ENCODE results near the gene PLA1A. TPM values are rescaled to one million over a fixed set of nuclear protein-coding genes. Genes with fewer than 3 reads are reported as not detected.
"Not testable (repeated sequence)": the region's sequence is repeated elsewhere in the genome, so short reads cannot be mapped to it uniquely, and the experiment has no call there.

Gene PLA1A
- total and polyA plus RNA-seq, 2 donors (not counting 1 experiment from before 2014, with no cell fraction given): 0.27 to 0.28 TPM

DNA sequence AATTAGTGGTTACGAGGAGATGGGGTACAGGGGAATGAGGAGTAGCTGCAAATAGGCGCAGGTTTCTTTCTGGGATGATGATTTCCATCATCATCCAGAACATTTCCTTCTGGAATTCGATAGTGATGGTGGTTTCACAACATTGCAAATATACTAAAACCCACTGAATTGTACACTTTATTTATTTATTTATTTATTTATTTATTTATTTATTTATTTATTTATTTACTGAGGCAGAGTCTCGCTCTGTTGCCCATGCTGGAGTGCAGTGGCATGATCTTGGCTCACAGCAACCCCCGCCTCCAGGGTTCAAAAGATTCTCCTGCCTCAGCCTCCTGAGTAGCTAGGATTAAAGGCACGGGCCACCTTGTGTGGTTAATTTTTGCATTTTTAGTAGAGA, 44.8 kb upstream of the PLA1A start:
- not testable (repeated sequence) for H3K36me3 ChIP-seq (replicated peaks in 1 of 2; ENCODE audit: control extremely low read depth in 1 of 2, control insufficient read depth in 1 of 2, extremely low read depth in 1 of 2, insufficient read depth in 2 of 2, low read length in 1 of 2); H3K9ac ChIP-seq (ENCODE audit: low read length); H4K20me1 ChIP-seq (ENCODE audit: control insufficient read depth, insufficient read depth, low read length, poor library complexity, severe bottlenecking); H3K9me3 Mint-ChIP-seq (ENCODE audit: insufficient read depth); DNase-seq; H3K27me3 ChIP-seq (replicated peaks in 1 of 4; ENCODE audit: control extremely low read depth in 1 of 4, control insufficient read depth in 3 of 4, insufficient read depth in 4 of 4, low read length in 3 of 4); H3K4me3 ChIP-seq (ENCODE audit: control extremely low read depth in 1 of 5, extremely low read depth in 1 of 5, insufficient read depth in 1 of 5, low read depth in 2 of 5, low read length in 4 of 5); ATAC-seq (ENCODE audit: low read depth); H3K27ac ChIP-seq (ENCODE audit: low read length in 2 of 2); H3K27me3 Mint-ChIP-seq; H2AFZ ChIP-seq (ENCODE audit: insufficient read depth, low read depth, low read length, poor library complexity, severe bottlenecking); H3K9me3 ChIP-seq (ENCODE audit: control extremely low read depth in 1 of 3, control insufficient read depth in 2 of 3, insufficient read depth in 1 of 3, low read length in 2 of 3)
- Histone ChIP-seq H3K4me1 (ENCODE audit: control insufficient read depth in 2 of 2, insufficient read depth in 2 of 2, low read length in 2 of 2) (peaks cover 29 to 64% of the 10 kb centered on the region in 2 donors), H3K79me2 (ENCODE audit: control insufficient read depth, insufficient read depth, low read length) (peaks cover 30% of the 10 kb centered on the region), H3K4me2 (replicated peaks; ENCODE audit: low read depth, low read length, poor library complexity, severe bottlenecking) (peak overlapping the region; percentile 39)
- peak overlapping the region; percentile 60 for H3K27ac Mint-ChIP-seq
- POLR2A ChIA-PET: interaction anchor here (1.2 kb wide), 1 partner anchor 27 kb away, joined by 4 read pairs; the partner anchor contains the start of gene ADPRH
- H3K4me3 Mint-ChIP-seq: peak overlapping the region; percentile 29
- intact Hi-C loops (cut with micrococcal nuclease): loop anchor here (10.0 kb wide), 1 partner anchor 542 kb away; the partner anchor contains the start of gene GSK3B
- 100% methylated on average over 2 of the region's 6 CpGs for WGBS (ENCODE audit: insufficient coverage)
- H3K4me1 Mint-ChIP-seq: peaks cover 83% of the 10 kb centered on the region
- CTCF ChIA-PET: interaction anchor here (1.1 kb wide), 2 partner anchors 9 to 22 kb away, joined by 3 read pairs; no protein-coding TSS in a partner anchor

DNA sequence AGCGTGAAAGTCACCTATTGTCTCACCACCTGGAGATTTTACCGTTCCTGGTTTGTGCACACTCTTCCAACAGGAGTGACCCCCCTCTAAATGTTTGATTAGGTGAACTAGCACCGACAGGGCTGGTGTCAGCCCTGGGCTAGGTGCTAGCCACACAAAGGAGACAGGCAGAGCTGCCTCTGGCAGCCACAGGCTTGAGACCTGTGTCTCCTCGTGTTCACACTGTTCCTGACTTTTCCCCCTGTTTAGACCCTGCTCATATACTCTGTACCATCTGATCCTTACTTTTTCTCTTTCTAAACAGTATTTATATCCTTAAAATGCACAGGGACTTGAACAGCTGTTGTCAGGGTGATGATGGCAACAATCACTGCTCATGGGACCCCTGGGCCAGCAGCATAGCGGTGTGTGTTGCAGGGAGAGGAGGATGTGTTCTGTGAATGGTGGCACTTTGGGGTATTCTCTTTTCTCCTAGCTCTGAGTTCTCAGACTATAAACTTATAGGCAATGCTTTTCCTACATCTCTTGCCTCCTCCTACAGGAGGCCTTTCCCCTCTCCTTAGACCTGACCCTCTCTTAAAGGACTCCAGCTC, 43.8 kb upstream of the PLA1A start:
- Mint-ChIP-seq H3K4me3 (peak overlapping the region; percentile 72), H3K4me1 (peaks cover 87% of the 10 kb centered on the region), H3K9me3 (ENCODE audit: insufficient read depth) (no peaks in the 10 kb centered on the region), H3K27ac (peak overlapping the region; percentile 38), H3K27me3 (no peaks in the 10 kb centered on the region)
- Histone ChIP-seq H3K27ac (ENCODE audit: low read length in 2 of 2) (no peak overlapping the region), H3K4me3 (ENCODE audit: control extremely low read depth in 1 of 5, extremely low read depth in 1 of 5, insufficient read depth in 1 of 5, low read depth in 2 of 5, low read length in 4 of 5) (no peak overlapping the region), H3K36me3 (replicated peaks in 1 of 2; ENCODE audit: control extremely low read depth in 1 of 2, control insufficient read depth in 1 of 2, extremely low read depth in 1 of 2, insufficient read depth in 2 of 2, low read length in 1 of 2) (no peaks in the 10 kb centered on the region), H3K79me2 (ENCODE audit: control insufficient read depth, insufficient read depth, low read length) (peaks cover 39% of the 10 kb centered on the region), H3K4me1 (ENCODE audit: control insufficient read depth in 2 of 2, insufficient read depth in 2 of 2, low read length in 2 of 2) (peaks cover 31 to 68% of the 10 kb centered on the region in 2 donors), H3K4me2 (replicated peaks; ENCODE audit: low read depth, low read length, poor library complexity, severe bottlenecking) (peak overlapping the region; percentile 70), H3K9ac (ENCODE audit: low read length) (no peak overlapping the region), H2AFZ (ENCODE audit: insufficient read depth, low read depth, low read length, poor library complexity, severe bottlenecking) (no peak overlapping the region), H4K20me1 (ENCODE audit: control insufficient read depth, insufficient read depth, low read length, poor library complexity, severe bottlenecking) (no peaks in the 10 kb centered on the region), H3K27me3 (replicated peaks in 1 of 4; ENCODE audit: control extremely low read depth in 1 of 4, control insufficient read depth in 3 of 4, insufficient read depth in 4 of 4, low read length in 3 of 4) (no peaks in the 10 kb centered on the region), H3K9me3 (ENCODE audit: control extremely low read depth in 1 of 3, control insufficient read depth in 2 of 3, insufficient read depth in 1 of 3, low read length in 2 of 3) (no peaks in the 10 kb centered on the region)
- ChIA-PET CTCF (interaction anchor here (0.6 to 1.6 kb wide), 3 partner anchors 16 to 127 kb away, joined by 3 to 4 read pairs (median 3); no protein-coding TSS in a partner anchor), POLR2A (interaction anchor here (1.2 kb wide), 1 partner anchor 26 kb away, joined by 4 read pairs; the partner anchor contains the start of gene ADPRH)
- DNase-seq (no peak), ATAC-seq (ENCODE audit: low read depth) (no peak)
- 53% methylated on average over 2 of the region's 5 CpGs for WGBS (ENCODE audit: insufficient coverage)
- TF ChIP-seq, protein P1, sequence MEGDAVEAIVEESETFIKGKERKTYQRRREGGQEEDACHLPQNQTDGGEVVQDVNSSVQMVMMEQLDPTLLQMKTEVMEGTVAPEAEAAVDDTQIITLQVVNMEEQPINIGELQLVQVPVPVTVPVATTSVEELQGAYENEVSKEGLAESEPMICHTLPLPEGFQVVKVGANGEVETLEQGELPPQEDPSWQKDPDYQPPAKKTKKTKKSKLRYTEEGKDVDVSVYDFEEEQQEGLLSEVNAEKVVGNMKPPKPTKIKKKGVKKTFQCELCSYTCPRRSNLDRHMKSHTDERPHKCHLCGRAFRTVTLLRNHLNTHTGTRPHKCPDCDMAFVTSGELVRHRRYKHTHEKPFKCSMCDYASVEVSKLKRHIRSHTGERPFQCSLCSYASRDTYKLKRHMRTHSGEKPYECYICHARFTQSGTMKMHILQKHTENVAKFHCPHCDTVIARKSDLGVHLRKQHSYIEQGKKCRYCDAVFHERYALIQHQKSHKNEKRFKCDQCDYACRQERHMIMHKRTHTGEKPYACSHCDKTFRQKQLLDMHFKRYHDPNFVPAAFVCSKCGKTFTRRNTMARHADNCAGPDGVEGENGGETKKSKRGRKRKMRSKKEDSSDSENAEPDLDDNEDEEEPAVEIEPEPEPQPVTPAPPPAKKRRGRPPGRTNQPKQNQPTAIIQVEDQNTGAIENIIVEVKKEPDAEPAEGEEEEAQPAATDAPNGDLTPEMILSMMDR (IDR thresholded peaks at IDR 0.05): no peak
- no peak for TF ChIP-seq EZH2 (IDR thresholded peaks at IDR 0.05; ENCODE audit: borderline replicate concordance, insufficient read depth, low read depth, low read length, poor library complexity, severe bottlenecking)
- intact Hi-C loops (cut with micrococcal nuclease): loop anchor here (10.0 kb wide), 1 partner anchor 541 kb away; the partner anchor contains the start of gene GSK3B
